Activated naive CD4-positive, alpha-beta T cell treated with anti-CD3 and anti-CD28 coated beads for 36 hours (primary cell): ENCODE data around the gene RAPGEF4. TPM values are rescaled to one million over a fixed set of nuclear protein-coding genes. Genes with fewer than 3 reads are reported as not detected.
A peak's percentile ranks its signal among the peaks of the same experiment; 100 is the strongest.

ENCODE experiments used
- CTCF ChIA-PET: fragments of 350-600 bp; sonication (Branson Sonifier 250); formaldehyde crosslinking; loops from one replicate; lab custom pipeline; 2021; ENCODE audit warnings: antibody characterized with exemption; lab: Charles Lee
- DNase-seq: peaks from one replicate; pipeline ENCODE4 v3.0.0-alpha.2; 2020
- H3K27ac Mint-ChIP-seq: one replicate; pipeline ENCODE4 v1.8.0; 2021; ENCODE audit warnings: mild to moderate bottlenecking, mixed read lengths
- H3K27me3 Mint-ChIP-seq: one replicate; pipeline ENCODE4 v1.8.0; 2021; ENCODE audit warnings: low read depth, mixed read lengths
- H3K36me3 Mint-ChIP-seq: one replicate; pipeline ENCODE4 v1.8.0; 2021; ENCODE audit warnings: low read depth, mixed read lengths
- H3K4me1 Mint-ChIP-seq: one replicate; pipeline ENCODE4 v1.8.0; 2021; ENCODE audit warnings: low read depth, mixed read lengths
- H3K4me3 Mint-ChIP-seq: one replicate; pipeline ENCODE4 v1.8.0; 2021; ENCODE audit warnings: mild to moderate bottlenecking, moderate library complexity, mixed read lengths
- H3K9me3 Mint-ChIP-seq: one replicate; pipeline ENCODE4 v1.8.0; 2021; ENCODE audit warnings: mixed read lengths
- intact Hi-C: fragments of 100-400 bp; cut with micrococcal nuclease; formaldehyde crosslinking; loops from one replicate; pipeline ENCODE4 v1.15.1; 2023
- total RNA-seq, 2 experiments: library from RNA; stranded (reverse); gene quantifications; one replicate each; pipeline ENCODE4 v1.2.3, GENCODE V29; 2021

RAPGEF4 gene
- under 1 TPM; 0.24 to 0.35 TPM for total RNA-seq

DNA sequence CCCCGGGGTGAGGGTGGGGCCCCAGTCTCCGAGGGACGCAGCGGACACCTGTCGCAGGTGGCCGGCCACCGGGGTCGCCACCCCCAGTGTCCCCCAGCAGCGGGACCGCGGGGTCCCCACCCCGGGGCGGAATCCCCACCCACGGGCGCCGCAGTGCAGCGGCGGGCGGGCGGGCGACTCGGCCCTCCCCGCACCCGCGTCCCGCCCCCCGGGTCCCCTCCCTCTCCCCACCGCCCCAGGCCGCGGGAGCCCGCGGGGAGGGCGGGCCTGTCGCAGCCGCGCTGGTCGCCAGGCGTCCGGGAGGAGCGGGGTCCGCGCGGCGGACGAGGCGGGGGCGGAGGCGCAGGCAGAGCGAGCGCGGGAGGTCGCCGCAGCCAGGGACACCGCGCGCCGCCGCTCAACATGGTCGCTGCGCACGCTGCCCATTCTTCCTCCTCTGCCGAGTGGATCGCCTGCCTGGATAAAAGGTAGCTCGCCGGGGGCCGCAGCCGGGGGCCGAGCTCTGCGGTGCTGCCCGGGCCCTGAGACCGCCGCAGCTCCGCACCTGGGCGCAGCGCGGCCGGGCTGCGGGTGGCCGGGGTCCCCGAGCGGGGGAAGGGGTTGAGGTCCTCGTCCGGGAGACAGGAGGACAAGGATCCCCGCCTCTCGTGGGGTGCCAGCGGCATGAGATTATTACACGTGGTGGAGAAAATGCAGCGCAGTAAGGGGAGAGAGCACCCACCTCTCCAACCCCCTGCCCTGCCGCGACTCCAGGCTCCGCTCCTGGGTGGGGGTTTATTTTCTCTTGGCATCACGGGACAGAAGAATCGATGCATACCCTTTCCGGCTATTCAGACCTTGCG, at the start of gene RAPGEF4:
Gene RAPGEF4, plus strand, starts transcription at position 264 of the 842 bp plus-strand sequence. Its CDS starts 139 bp downstream, at position 403.
- Mint-ChIP-seq H3K27ac (no peak within 1 kb of the TSS), H3K4me3 (peak within 1 kb of the TSS; percentile 44), H3K4me1 (peaks cover 4% of the 10 kb centered on the region), H3K9me3 (no peaks in the 10 kb centered on the region), H3K27me3 (peaks cover 47% of the 10 kb centered on the region), H3K36me3 (no peaks in the 10 kb centered on the region)
- intact Hi-C loops: no loop called here
- CTCF ChIA-PET: interaction anchor here (0.7 kb wide), 1 partner anchor 685 kb away, joined by 3 read pairs; no protein-coding TSS in a partner anchor
- DNase-seq: no peak

DNA sequence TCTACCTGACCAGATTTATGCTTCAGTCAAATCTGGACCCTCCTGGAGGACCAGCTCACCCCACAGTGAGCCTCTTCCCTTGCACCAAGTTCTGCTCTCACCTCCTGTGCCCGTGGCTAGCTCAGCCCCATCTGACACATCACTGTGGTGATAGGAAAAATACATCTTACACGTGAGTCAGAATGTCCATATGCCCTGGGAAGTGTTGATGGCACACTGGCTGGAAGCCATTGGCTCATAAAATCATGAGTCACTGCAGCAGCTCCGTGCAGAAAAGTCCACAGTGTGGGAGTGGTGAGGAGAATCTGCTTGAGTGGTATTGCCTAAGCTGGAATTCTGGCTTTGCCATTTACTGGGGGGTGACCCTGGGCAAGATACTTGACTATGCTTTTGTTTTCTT, 42.6 kb upstream of the RAPGEF4 start:
- H3K9me3 Mint-ChIP-seq: peaks cover 4% of the 10 kb centered on the region
- no peaks in the 10 kb centered on the region for H3K27me3 Mint-ChIP-seq
- H3K4me3 Mint-ChIP-seq: no peak overlapping the region
- intact Hi-C loops: loop anchor here (1.0 to 10.0 kb wide), 5 partner anchors 138 to 768 kb away; partner anchors contain the start of genes DLX2 and HAT1
- CTCF ChIA-PET: interaction anchor here (0.8 to 1.8 kb wide), 4 partner anchors 12 to 232 kb away, joined by 3 to 8 read pairs (median 4); no protein-coding TSS in a partner anchor
- no peak overlapping the region for H3K27ac Mint-ChIP-seq
- peak; percentile 76 for DNase-seq
- H3K36me3 Mint-ChIP-seq: no peaks in the 10 kb centered on the region
- peaks cover 34% of the 10 kb centered on the region for H3K4me1 Mint-ChIP-seq

DNA sequence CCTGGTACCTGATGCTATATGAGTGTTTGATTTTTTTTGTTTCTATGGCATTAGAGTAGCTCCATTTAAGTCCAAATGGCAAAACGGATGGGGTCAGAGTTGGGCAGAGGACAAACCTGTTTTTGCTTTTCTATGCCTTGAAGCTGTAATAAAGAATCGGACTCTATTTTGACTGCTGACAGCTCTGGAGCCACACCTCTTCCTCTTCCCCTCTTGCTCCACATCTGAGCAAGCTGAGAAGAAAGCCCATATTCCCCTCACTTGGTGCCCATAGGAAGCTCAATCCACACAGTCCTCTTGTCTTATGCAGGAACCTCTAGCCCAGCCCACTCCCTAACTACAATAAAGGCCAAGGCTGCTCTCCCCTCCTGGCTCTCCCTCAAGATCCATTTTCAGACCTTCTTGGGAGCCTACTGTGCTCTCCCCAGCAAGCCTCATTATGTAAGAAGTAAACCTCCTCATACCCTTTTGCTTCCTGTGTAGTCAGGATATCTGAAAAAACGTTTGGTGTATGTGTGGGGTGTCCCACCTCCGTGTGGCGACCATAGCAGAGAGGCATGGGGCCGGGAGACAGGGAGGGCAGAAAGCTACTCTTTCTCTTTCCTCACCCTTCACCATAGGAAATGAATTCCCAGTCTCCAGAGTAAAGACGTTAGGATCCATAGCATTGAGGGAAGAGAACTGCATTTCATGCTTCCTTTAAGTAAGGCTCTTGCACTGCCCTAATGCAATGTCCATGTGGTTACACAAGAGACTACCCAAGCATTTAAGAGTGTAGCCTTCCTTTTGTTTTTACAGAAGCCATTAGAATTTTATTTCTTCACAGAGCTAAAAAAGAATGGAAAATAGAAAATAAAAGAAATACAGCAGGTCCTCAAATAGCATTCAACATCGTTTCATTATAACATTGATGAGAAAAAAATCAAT, 41.9 kb upstream of the RAPGEF4 start:
- H3K4me1 Mint-ChIP-seq: peaks cover 41% of the 10 kb centered on the region
- no peak overlapping the region for H3K27ac Mint-ChIP-seq
- CTCF ChIA-PET: interaction anchor here (0.8 to 1.8 kb wide), 4 partner anchors 11 to 232 kb away, joined by 3 to 8 read pairs (median 4); no protein-coding TSS in a partner anchor
- no peaks in the 10 kb centered on the region for H3K27me3 Mint-ChIP-seq
- intact Hi-C loops: loop anchor here (1.0 to 10.0 kb wide), 5 partner anchors 138 to 769 kb away; partner anchors contain the start of genes DLX2 and HAT1
- H3K36me3 Mint-ChIP-seq: no peaks in the 10 kb centered on the region
- H3K4me3 Mint-ChIP-seq: no peak overlapping the region
- no peak for DNase-seq
- H3K9me3 Mint-ChIP-seq: peaks cover 2% of the 10 kb centered on the region

DNA sequence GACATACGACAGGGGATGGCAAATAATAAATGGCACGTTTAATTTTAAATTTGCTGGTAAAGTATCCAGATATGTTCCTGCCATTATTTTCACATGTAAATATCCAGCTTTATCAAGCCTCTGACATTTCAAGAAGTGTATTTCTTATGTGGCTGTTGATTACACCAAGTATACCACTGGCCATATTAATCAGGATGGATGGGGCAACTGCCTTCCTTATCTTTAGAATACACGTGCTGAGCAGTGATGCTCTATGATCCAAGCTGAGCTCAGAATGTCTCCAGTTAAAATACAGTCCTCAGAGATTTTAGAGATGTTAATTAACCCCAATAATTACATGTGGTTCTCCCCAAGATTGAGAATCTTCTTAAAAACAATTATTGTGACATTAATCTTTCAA, 38.3 kb upstream of the RAPGEF4 start:
- no peak overlapping the region for H3K4me3 Mint-ChIP-seq
- no peaks in the 10 kb centered on the region for H3K27me3 Mint-ChIP-seq
- H3K27ac Mint-ChIP-seq: no peak overlapping the region
- intact Hi-C loops: loop anchor here (10.0 kb wide), 3 partner anchors 202 to 772 kb away; partner anchors contain the start of gene HAT1
- CTCF ChIA-PET: no interaction called here
- DNase-seq: no peak
- no peaks in the 10 kb centered on the region for H3K9me3 Mint-ChIP-seq
- H3K4me1 Mint-ChIP-seq: peaks cover 34% of the 10 kb centered on the region
- no peaks in the 10 kb centered on the region for H3K36me3 Mint-ChIP-seq

DNA sequence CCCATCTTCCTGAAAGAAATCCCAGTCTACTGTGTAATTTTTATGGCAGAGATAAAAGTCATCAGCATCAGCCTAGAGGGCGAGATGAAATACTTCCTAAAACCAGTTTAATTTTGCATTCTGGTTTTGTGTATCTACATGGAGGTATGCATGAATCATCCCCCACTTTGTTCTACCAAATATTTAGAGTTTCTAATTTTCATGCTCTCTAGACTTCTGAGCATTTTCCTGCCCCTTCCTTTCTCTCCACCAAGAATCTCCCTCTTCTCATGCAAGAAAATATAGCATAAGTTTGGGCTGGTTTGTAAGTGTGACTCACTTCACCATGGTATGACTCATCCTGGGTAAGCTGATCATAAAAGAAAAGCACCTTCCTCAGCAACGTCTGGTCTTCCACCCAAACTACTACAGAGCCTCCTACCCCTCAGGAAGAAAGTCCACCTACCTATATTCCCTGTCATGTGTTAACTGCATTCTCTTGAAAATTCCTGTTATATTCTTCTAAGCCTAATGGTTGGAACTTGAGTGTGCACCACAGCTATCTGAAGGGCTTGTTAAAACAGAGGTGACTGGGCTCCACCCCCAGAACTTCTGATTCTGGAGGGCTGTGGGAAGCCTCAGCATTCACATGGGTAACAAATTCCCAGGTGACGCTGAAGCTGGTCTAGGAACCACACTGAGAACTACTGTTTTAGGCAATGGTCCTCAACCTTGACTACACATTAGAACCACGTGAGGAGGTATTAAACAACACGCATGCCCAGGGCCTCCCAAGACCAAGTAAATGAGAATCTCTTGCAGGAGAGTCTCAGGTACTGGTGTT, 37.4 kb upstream of the RAPGEF4 start:
- CTCF ChIA-PET: interaction anchor here (1.0 kb wide), 1 partner anchor 230 kb away, joined by 3 read pairs; no protein-coding TSS in a partner anchor
- DNase-seq: peak; percentile 41
- no peak overlapping the region for H3K4me3 Mint-ChIP-seq
- intact Hi-C loops: loop anchor here (1.0 to 10.0 kb wide), 4 partner anchors 142 to 773 kb away; partner anchors contain the start of genes HAT1 and PDK1
- no peaks in the 10 kb centered on the region for H3K27me3 Mint-ChIP-seq
- H3K27ac Mint-ChIP-seq: no peak overlapping the region
- peaks cover 25% of the 10 kb centered on the region for H3K4me1 Mint-ChIP-seq
- H3K36me3 Mint-ChIP-seq: no peaks in the 10 kb centered on the region
- no peaks in the 10 kb centered on the region for H3K9me3 Mint-ChIP-seq

- H3K9me3 Mint-ChIP-seq: no peaks in the 10 kb centered on the region
- no peak for DNase-seq
- intact Hi-C loops: no loop called here
- no peak overlapping the region for H3K4me3 Mint-ChIP-seq
- H3K36me3 Mint-ChIP-seq: no peaks in the 10 kb centered on the region
- H3K27me3 Mint-ChIP-seq: no peaks in the 10 kb centered on the region
- CTCF ChIA-PET: interaction anchor here (0.7 to 1.2 kb wide), 2 partner anchors 9 to 534 kb away, joined by 3 to 4 read pairs; no protein-coding TSS in a partner anchor
- H3K4me1 Mint-ChIP-seq: peaks cover 22% of the 10 kb centered on the region
- H3K27ac Mint-ChIP-seq: no peak overlapping the region
Measured at GRCh38 chr2:172701250-172701649, 34.4 kb upstream of the RAPGEF4 start.

DNA sequence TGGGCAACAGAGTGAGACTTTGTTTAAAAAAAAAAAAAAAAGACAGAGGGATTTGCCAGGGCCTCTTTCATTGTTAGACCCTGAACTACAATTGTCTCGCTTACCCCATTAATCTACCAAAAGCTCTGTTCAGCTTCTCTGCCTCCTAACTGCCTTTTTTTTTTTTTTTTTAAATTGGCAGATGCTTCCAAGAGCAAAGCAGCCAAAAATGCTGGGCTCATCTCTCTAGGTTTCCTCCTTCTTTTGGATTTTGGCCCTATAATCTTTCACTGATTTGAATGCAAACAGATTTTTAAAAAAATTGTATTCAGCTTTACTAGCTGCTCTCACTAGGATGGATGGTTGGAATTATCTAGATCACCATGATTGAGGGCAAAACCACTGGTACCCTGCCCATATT, 33.2 kb upstream of the RAPGEF4 start:
- CTCF ChIA-PET: interaction anchor here (0.6 to 0.7 kb wide), 3 partner anchors 22 to 468 kb away, joined by 3 to 5 read pairs (median 4); no protein-coding TSS in a partner anchor
- Mint-ChIP-seq H3K36me3 (no peaks in the 10 kb centered on the region), H3K4me3 (no peak overlapping the region), H3K4me1 (peaks cover 18% of the 10 kb centered on the region), H3K9me3 (no peaks in the 10 kb centered on the region), H3K27ac (no peak overlapping the region), H3K27me3 (no peaks in the 10 kb centered on the region)
- DNase-seq: no peak
- intact Hi-C loops: no loop called here

DNA sequence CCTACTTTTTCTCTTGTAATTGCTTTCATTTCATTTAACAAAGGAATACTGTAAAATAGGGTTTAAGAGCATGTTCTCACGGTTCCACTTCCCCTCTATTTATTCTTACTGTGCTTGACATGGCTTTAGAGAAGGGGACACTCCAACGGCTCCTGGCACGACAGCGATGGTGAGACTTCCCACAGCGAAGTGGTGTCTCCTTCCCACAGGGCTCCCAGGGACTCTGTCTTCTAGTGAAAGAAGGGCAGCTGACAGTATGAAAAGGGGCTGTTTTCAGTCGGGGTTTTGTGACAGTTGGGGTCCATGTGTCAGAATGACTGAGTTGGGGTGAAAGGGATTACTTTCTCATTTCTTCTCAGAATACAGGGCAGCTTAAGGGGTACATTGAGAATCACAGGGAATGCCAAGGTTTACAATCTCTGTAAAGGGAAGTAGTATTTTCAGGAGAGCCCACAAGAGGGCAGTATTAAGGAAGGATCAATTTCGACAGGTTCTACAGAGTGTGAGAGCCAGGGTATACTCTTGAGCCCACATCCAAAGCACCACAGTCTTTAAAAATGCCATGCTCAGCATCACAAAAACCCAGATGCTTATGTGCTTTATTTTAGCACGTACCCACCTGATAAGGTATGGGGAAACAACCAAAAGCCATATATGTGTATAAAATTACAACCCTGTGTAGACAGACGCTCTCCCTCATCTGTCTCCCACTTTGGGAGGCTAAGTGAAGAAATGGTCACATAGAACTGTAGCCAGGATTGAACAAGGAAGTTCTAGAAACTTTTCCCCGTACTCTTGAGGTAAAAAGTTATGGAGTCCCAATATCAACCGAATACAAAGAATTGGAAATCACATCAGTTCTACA, 31.3 kb upstream of the RAPGEF4 start:
- intact Hi-C loops: no loop called here
- no peak overlapping the region for H3K4me3 Mint-ChIP-seq
- H3K27ac Mint-ChIP-seq: no peak overlapping the region
- peaks cover 5% of the 10 kb centered on the region for H3K4me1 Mint-ChIP-seq
- CTCF ChIA-PET: interaction anchor here (0.7 to 1.3 kb wide), 3 partner anchors 11 to 243 kb away, joined by 3 to 5 read pairs (median 5); no protein-coding TSS in a partner anchor
- no peak for DNase-seq
- no peaks in the 10 kb centered on the region for H3K9me3 Mint-ChIP-seq
- H3K27me3 Mint-ChIP-seq: no peaks in the 10 kb centered on the region
- H3K36me3 Mint-ChIP-seq: no peaks in the 10 kb centered on the region

DNA sequence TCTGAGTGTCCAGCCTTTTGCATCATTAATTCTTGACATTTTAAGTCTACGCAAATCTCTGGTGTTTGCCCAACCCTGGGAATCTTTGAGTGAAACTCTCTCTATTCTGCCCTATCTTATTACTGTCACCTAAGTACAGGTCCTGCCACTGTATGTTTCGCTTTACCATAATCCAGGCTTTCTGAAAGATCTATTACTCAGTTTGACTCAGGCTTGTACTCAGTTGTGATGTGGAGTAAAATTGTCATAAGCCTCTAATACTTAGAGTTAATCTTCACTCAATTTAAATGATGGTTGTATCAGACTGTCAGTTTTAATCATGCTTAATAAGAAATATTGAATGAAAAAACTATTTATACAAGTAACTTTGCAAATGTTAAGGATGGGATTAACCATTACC, 30.3 kb upstream of the RAPGEF4 start:
- DNase-seq: no peak
- Mint-ChIP-seq H3K4me1 (peaks cover 5% of the 10 kb centered on the region), H3K4me3 (no peak overlapping the region), H3K9me3 (no peaks in the 10 kb centered on the region), H3K27ac (no peak overlapping the region), H3K36me3 (no peaks in the 10 kb centered on the region), H3K27me3 (no peaks in the 10 kb centered on the region)
- CTCF ChIA-PET: interaction anchor here (1.2 to 1.3 kb wide), 2 partner anchors 12 to 244 kb away, joined by 3 to 5 read pairs; no protein-coding TSS in a partner anchor
- intact Hi-C loops: no loop called here

DNA sequence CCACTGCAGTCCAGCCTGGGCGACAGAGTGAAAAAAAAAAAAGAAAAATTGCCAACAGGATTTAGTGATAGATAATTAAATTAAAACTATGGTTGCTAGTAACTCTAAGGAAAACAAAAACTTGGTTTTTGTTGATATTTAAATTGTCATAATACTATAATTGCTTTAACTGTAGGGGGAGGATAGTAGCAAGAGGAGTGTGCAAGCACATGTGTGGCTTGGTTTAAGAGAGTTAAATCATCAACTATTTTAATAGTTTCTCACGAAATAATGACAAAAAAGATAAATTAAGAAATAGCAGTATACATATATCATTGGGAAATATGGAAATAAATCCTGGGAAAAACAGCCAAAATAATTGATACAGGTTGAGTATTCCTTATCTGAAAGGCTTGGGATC, 27.4 kb upstream of the RAPGEF4 start:
- intact Hi-C loops: no loop called here

More for the DNA sequence above, 27.4 kb upstream of the RAPGEF4 start:
- H3K27ac Mint-ChIP-seq: no peak overlapping the region
- H3K9me3 Mint-ChIP-seq: no peaks in the 10 kb centered on the region
- H3K36me3 Mint-ChIP-seq: no peaks in the 10 kb centered on the region
- H3K4me3 Mint-ChIP-seq: no peak overlapping the region
- DNase-seq: no peak
- peaks cover 5% of the 10 kb centered on the region for H3K4me1 Mint-ChIP-seq
- H3K27me3 Mint-ChIP-seq: no peaks in the 10 kb centered on the region
- CTCF ChIA-PET: no interaction called here
